Measurements from ENCODE around the gene SCAMP5. TPM values are rescaled to one million over a fixed set of nuclear protein-coding genes. Genes with fewer than 3 reads are reported as not detected.
A peak's percentile ranks its signal among the peaks of the same experiment; 100 is the strongest.

SCAMP5 gene
- total RNA-seq, 6 experiments from 2014 or later, result 6.4 to 11.2 (median 6.9) TPM

GRCh38 chr15:74977599-74977998, 17.8 kb upstream of the SCAMP5 start:
- TF ChIP-seq, protein P1, sequence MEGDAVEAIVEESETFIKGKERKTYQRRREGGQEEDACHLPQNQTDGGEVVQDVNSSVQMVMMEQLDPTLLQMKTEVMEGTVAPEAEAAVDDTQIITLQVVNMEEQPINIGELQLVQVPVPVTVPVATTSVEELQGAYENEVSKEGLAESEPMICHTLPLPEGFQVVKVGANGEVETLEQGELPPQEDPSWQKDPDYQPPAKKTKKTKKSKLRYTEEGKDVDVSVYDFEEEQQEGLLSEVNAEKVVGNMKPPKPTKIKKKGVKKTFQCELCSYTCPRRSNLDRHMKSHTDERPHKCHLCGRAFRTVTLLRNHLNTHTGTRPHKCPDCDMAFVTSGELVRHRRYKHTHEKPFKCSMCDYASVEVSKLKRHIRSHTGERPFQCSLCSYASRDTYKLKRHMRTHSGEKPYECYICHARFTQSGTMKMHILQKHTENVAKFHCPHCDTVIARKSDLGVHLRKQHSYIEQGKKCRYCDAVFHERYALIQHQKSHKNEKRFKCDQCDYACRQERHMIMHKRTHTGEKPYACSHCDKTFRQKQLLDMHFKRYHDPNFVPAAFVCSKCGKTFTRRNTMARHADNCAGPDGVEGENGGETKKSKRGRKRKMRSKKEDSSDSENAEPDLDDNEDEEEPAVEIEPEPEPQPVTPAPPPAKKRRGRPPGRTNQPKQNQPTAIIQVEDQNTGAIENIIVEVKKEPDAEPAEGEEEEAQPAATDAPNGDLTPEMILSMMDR (IDR thresholded peaks at IDR 0.05), result no peak
- no peak overlapping the region for H3K4me3 Mint-ChIP-seq
- peaks cover 3% of the 10 kb centered on the region for H3K27me3 Mint-ChIP-seq (ENCODE audit: insufficient read depth)
- H3K27ac Mint-ChIP-seq, result no peak overlapping the region; the same call in 1 of the 2 replicates
- no peak for DNase-seq
- no peaks in the 10 kb centered on the region for H3K9me3 Mint-ChIP-seq
- peaks cover 16% of the 10 kb centered on the region for H3K4me1 Mint-ChIP-seq (ENCODE audit: low read depth)
- no peaks in the 10 kb centered on the region for H3K36me3 Mint-ChIP-seq (ENCODE audit: low read depth)

GRCh38 chr15:74978077-74978476, 17.3 kb upstream of the SCAMP5 start:
- no peak overlapping the region; the same call in 1 of the 2 replicates for H3K27ac Mint-ChIP-seq
- H3K4me3 Mint-ChIP-seq, result no peak overlapping the region
- H3K36me3 Mint-ChIP-seq (ENCODE audit: low read depth), result no peaks in the 10 kb centered on the region
- no peak for DNase-seq
- H3K4me1 Mint-ChIP-seq (ENCODE audit: low read depth), result peaks cover 16% of the 10 kb centered on the region
- TF ChIP-seq, protein P1 (IDR thresholded peaks at IDR 0.05), result no peak
- no peaks in the 10 kb centered on the region for H3K9me3 Mint-ChIP-seq
- peaks cover 6% of the 10 kb centered on the region for H3K27me3 Mint-ChIP-seq (ENCODE audit: insufficient read depth)

DNA sequence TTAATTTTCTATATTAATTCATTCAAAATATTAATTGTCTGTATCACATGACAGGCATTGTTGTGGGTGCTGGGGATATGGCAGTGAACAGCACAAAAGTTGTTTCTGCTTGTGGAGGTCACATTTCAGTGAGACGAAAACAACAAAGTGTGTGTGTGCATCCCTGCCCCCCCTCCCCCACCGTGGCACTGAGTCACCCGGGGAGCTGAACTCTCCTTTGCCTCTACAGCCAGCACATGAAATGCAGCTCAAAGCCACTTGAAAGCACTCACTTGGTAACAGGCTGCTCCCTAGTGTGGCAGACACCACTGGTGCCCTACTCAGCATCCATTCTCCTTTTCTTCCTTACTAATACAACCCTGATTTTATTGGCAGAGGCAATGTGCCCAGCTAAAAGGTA, 16.9 kb upstream of the SCAMP5 start:
- Mint-ChIP-seq H3K4me3 (no peak overlapping the region), H3K4me1 (ENCODE audit: low read depth) (peaks cover 18% of the 10 kb centered on the region), H3K27me3 (ENCODE audit: insufficient read depth) (peaks cover 7% of the 10 kb centered on the region), H3K9me3 (no peaks in the 10 kb centered on the region), H3K36me3 (ENCODE audit: low read depth) (no peaks in the 10 kb centered on the region), H3K27ac (no peak overlapping the region)
- TF ChIP-seq, protein P1 (IDR thresholded peaks at IDR 0.05), result no peak
- no peak for DNase-seq

- DNase-seq, result no peak
- H3K4me1 Mint-ChIP-seq (ENCODE audit: low read depth), result peaks cover 25% of the 10 kb centered on the region
- H3K36me3 Mint-ChIP-seq (ENCODE audit: low read depth), result no peaks in the 10 kb centered on the region
- H3K9me3 Mint-ChIP-seq, result no peaks in the 10 kb centered on the region
- TF ChIP-seq, protein P1 (IDR thresholded peaks at IDR 0.05), result no peak
- H3K27ac Mint-ChIP-seq, result no peak overlapping the region
- H3K27me3 Mint-ChIP-seq (ENCODE audit: insufficient read depth), result peaks cover 15% of the 10 kb centered on the region
- H3K4me3 Mint-ChIP-seq, result no peak overlapping the region
These were observed 13.2 kb upstream of the SCAMP5 start for GRCh38 chr15:74982183-74982582.

DNA sequence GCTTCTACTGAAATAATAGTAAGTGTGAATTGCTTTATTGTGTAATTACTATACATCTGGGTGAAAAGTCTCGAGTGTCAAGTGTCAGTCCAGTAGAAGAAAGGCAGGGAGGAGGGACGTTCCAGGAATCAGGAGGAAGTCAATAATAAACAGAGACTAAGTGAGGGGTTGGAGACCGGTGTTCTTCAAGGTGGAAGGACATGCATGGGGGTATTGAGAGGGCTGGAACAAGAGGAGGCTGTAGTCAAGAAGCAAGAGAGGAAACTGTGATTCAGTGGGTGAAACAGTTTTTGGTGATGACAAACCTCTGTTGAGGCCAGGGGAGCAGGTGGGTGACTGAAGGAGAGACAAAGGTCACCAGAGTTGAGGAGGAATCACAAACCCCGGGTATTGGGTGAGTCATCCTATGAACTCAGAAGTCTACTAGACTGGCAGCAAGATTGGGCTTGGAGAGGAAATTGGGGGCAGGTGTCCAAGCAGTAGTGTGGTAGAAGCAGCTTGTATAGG, 11.6 kb upstream of the SCAMP5 start:
- Mint-ChIP-seq H3K9me3 (no peaks in the 10 kb centered on the region), H3K4me3 (no peak overlapping the region), H3K27me3 (ENCODE audit: insufficient read depth) (peaks cover 15% of the 10 kb centered on the region), H3K4me1 (ENCODE audit: low read depth) (peaks cover 10% of the 10 kb centered on the region), H3K36me3 (ENCODE audit: low read depth) (no peaks in the 10 kb centered on the region), H3K27ac (no peak overlapping the region)
- peak; percentile 10 for DNase-seq
- TF ChIP-seq, protein P1 (IDR thresholded peaks at IDR 0.05), result no peak
